Measurements from ENCODE around the gene LPCAT3.

Gene LPCAT3

DNA sequence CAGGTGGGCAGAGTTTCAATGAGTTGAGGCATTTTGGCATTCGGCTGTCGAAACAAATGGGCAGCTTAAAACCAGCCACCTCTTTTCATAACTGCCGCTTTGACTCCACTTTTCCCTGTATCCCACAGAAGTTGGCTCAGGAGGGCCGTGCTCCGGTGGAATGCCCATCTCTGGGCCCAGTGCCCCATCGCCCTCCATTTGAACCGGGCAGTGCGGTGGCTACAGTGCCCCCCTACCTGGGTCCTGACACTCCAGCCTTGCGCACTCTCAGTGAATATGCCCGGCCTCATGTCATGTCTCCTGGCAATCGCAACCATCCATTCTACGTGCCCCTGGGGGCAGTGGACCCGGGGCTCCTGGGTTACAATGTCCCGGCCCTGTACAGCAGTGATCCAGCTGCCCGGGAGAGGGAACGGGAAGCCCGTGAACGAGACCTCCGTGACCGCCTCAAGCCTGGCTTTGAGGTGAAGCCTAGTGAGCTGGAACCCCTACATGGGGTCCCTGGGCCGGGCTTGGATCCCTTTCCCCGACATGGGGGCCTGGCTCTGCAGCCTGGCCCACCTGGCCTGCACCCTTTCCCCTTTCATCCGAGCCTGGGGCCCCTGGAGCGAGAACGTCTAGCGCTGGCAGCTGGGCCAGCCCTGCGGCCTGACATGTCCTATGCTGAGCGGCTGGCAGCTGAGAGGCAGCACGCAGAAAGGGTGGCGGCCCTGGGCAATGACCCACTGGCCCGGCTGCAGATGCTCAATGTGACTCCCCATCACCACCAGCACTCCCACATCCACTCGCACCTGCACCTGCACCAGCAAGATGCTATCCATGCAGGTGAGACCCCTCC, 79.7 kb downstream of the LPCAT3 start:
- DNase-seq (ENCODE audit: low read depth in 2 of 2, low spot score in 1 of 2) = no peak

DNA sequence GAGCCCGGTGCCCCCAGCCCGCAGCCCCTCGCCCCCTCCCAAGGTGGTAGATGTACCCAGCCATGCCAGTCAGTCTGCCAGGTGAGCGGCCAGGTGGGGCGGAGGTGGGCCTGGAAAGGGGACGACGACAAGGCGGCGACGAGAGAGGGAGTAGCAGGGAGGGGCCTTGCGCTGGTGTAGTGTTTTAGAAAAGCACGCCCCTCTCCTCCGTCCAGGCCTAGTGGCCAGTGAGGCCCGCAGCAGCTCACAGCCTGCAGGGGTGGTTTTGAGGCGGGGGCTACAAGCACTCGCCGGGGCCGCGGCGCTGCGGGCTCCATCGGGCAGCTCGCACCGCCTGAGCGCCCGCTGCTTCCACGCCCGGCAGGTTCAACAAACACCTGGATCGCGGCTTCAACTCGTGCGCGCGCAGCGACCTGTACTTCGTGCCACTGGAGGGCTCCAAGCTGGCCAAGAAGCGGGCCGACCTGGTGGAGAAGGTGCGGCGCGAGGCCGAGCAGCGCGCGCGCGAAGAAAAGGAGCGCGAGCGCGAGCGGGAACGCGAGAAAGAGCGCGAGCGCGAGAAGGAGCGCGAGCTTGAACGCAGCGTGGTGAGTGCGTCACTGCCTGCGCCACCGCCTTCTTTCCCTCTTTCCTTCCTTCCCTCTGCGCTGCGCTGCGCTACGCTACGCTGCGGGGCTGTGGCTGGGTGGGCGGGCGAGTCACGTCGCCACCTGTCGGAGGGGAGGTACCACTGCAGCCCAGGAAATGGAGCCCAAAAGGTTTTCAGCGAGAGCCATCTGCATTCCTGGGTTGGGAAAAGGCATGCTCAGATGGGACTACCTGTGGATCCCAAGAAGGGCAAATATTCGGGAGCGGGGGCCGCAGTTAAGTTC, 80.6 kb downstream of the LPCAT3 start:
- peak; percentile 85 for DNase-seq (ENCODE audit: low read depth in 2 of 2, low spot score in 1 of 2)

DNA sequence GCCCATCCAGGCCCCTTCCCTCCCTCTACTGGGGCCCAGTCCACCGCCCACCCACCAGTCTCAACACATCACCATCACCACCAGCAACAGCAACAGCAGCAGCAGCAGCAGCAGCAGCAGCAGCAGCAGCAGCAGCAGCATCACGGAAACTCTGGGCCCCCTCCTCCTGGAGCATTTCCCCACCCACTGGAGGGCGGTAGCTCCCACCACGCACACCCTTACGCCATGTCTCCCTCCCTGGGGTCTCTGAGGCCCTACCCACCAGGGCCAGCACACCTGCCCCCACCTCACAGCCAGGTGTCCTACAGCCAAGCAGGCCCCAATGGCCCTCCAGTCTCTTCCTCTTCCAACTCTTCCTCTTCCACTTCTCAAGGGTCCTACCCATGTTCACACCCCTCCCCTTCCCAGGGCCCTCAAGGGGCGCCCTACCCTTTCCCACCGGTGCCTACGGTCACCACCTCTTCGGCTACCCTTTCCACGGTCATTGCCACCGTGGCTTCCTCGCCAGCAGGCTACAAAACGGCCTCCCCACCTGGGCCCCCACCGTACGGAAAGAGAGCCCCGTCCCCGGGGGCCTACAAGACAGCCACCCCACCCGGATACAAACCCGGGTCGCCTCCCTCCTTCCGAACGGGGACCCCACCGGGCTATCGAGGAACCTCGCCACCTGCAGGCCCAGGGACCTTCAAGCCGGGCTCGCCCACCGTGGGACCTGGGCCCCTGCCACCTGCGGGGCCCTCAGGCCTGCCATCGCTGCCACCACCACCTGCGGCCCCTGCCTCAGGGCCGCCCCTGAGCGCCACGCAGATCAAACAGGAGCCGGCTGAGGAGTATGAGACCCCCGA, 81.4 kb downstream of the LPCAT3 start:
- peak in 1 of 2 donors; percentile 56 for DNase-seq (ENCODE audit: low read depth in 2 of 2, low spot score in 1 of 2)

DNA sequence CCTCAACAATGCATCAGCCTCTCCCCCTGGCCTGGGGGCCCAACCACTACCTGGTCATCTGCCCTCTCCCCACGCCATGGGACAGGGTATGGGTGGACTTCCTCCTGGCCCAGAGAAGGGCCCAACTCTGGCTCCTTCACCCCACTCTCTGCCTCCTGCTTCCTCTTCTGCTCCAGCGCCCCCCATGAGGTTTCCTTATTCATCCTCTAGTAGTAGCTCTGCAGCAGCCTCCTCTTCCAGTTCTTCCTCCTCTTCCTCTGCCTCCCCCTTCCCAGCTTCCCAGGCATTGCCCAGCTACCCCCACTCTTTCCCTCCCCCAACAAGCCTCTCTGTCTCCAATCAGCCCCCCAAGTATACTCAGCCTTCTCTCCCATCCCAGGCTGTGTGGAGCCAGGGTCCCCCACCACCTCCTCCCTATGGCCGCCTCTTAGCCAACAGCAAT, 82.1 kb downstream of the LPCAT3 start:
- no peak for DNase-seq (ENCODE audit: low read depth in 2 of 2, low spot score in 1 of 2)

DNA sequence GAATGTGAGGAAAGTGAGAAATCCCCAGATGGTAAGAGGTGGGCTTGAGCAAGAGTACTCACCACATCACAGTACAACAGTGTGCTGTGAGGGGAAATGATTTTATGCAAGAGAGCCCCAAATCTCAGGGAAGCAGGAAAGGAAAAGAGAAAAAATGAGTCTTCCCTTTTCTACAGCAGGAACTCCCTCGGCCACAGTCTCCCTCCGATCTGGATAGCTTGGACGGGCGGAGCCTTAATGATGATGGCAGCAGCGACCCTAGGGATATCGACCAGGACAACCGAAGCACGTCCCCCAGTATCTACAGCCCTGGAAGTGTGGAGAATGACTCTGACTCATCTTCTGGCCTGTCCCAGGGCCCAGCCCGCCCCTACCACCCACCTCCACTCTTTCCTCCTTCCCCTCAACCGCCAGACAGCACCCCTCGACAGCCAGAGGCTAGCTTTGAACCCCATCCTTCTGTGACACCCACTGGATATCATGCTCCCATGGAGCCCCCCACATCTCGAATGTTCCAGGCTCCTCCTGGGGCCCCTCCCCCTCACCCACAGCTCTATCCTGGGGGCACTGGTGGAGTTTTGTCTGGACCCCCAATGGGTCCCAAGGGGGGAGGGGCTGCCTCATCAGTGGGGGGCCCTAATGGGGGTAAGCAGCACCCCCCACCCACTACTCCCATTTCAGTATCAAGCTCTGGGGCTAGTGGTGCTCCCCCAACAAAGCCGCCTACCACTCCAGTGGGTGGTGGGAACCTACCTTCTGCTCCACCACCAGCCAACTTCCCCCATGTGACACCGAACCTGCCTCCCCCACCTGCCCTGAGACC, 82.7 kb downstream of the LPCAT3 start:
- no peak for DNase-seq (ENCODE audit: low read depth in 2 of 2, low spot score in 1 of 2)

DNA sequence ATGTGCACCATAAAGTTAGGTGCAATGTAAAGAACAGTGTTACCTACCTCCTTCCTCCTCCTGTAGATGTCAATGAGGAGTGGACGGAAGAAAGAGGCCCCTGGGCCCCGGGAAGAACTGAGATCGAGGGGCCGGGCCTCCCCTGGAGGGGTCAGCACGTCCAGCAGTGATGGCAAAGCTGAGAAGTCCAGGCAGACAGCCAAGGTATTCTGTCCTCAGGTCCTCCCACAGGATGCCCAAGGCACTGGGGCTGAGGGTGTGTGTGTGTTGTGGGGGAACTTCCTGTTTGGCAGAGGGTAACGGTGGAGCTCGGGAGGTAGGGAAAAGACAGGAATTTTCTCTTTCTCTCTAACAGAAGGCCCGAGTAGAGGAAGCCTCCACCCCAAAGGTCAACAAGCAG, 84.2 kb downstream of the LPCAT3 start:
- no peak for DNase-seq (ENCODE audit: low read depth in 2 of 2, low spot score in 1 of 2)

DNA sequence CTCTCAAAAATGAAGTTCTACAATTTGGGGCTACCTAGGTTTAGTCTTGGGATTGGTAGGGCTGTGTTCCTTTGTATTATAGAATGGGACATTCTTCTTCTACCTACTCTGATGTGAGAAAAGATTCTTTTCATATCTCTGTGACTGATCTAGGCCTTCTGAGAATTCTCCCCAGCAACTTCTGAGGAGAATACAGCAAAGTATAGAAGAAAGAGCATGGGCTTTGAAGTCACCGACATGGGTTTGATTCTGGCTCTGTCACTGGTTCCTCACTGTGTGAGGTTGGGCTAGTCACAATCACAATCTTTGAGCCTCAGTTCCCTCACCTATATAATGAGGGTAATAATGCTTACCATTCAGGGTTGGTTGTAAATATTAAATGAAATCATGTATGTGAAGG, 85.5 kb downstream of the LPCAT3 start:
- no peak for DNase-seq (ENCODE audit: low read depth in 2 of 2, low spot score in 1 of 2)

DNA sequence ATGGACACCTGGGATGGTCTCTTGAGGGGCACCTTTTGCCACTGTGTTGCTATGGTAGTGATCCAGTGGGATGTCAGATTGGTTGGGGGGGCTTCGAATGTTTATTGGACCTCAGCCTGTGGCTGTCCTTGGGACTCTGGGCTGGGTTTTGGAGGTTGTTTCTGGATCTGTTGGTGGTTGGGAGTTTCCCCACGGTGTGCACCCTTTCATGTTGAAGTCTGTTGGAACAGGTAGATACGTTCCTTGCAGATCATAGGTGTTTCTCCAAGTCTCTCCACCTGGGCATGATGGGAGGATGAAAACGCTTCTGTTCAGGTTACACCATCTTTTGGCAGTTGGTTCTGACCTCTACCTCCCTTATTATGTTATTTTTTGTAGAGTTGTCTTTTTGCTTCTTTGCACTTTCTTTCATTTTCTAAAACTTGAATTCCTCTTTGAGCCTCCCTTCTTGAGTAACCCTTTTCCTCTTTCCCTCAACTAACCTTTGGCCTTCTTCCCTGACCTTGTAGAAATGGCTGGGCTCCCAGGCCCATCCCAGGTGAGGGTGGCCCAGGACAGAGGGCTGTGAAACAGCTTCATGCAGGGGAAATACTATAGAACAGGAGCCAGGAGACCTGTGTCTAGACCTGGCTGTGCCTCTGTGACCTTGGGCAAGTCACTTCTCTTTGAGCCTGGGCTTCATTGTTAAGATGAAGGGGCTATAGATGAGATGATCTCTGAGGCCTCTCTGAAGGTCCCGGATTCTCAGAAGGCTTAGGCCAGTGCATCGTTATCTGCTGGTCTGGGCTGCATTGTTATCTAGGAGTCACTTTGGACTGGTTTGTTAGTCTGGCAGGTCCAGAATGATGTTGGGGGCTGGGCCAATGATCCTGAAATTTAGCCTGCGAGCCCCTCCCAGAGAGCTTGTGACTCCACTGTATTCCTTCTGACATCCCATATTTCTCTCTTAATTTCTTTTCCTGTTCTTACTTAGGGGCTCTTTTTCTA, 88.5 kb downstream of the LPCAT3 start:
- DNase-seq (ENCODE audit: low read depth in 2 of 2, low spot score in 1 of 2) = no peak

DNA sequence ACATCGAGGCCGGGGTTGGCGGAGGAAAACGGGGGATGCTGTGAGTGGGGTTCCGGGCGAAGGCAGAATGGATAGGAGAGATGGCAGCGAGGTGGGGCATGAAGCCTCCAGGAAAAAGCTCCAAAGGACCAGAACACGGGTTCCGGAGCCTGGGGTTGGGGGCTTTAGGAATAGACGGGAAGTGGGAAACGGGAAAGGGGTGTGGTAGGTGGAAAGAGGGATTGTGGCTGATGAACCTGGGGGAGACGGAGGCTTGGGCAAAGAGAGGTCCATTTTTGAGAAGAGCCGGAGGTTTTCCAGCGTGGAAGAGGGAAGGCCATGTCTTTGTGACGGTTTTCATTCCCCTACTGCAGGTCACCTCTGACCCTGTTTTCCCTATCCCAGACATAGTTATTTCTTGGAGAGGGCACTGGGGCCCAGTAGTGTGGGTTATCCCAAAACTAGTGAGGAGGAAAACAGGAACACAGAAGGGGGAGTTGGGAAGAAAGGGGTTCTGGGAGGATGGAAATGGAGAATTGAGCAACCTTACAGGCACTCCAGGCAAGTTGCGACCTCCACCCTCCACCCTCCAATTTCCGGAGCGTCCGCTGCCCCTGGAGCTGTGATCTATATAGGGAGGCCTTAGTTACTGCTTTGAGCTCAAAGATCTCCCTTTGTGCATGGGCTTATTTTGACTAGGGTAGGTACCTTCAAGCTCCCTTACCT, 89.4 kb downstream of the LPCAT3 start:
- DNase-seq (ENCODE audit: low read depth in 2 of 2, low spot score in 1 of 2) = no peak

DNA sequence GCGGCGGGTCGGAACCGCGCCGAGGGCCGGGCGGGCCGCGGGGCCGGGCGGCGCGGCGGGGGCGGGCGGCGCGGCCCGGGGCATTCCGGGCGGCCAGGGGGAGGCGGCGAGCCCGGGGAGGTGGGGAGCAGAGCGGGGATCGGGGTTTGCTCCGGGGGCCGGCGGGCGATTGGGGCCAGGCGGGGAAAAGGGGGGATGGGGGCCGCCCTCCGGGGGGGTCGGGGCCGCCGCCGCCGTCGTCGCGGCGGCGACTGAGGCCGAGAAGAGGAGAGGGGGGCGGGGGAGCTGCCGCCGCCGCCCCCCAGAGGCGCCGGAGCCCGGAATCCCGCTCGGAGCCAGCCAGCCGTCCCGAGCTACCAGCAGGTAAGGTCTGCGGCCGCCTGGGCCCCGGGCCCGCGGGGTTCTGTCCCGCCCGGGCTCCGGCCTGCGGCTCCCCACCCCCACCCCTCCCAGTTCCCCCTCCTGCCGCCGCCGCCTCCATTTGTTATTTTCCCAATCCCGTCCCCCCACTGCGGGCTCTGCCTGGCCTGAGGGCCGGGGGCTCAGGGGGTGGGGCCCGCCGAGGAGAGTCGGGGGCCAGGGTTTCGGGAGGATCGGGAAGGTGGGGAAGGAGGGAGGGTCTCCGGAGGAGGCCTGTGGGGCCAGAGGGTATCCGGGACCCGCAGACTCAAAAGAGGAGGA, 90.1 kb downstream of the LPCAT3 start:
- DNase-seq (ENCODE audit: low read depth in 2 of 2, low spot score in 1 of 2) = no peak

DNA sequence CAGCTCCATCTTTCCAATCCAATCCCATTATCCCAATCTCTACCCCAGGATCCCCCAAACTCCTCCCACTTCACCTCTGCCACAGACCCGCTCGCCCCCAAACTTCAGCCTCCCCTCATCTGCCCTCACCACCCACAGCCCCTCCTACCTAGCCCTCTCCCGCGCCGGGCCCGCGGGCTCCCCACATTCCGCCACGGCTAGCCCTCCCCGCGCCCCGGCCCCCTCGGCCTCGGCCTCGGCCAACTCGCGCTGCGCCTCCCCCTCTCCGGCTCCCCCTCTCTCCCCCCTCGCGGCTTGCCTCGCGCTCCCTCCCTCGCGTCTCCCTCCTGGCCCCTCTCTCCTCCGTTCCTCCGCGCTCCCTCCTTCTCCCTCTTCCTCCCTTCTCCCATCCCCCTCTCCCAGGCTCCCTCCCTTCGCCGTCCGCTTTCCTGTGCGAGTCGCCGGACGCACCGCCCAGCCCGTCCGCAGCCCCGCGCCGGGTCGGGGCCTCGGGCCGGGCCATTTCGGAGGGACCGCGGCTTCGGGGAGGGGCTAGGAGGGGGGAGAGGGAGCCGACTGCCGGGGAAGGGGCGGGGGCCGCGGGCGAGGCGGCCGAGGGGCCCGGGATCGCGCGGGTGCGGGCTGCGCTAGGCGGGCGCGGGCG, 90.8 kb downstream of the LPCAT3 start, which contains the start of gene ATN1:
Gene ATN1, plus strand, starts transcription at position 581 of the 643 bp plus-strand sequence. CDS start 6,043 bp downstream, outside the sequence.
- DNase-seq (ENCODE audit: low read depth in 2 of 2, low spot score in 1 of 2) = peak in 1 of 2 donors; percentile 22
